H1 (cell line): ENCODE measurements around the gene SESN2. TPM values are rescaled to one million over a fixed set of nuclear protein-coding genes. Genes with fewer than 3 reads are reported as not detected.

ENCODE experiments used
- PHF8 ChIP-seq: fragments of 200-600 bp; sonication (generic); conservative IDR thresholded peaks from 2 replicates; pipeline ENCODE4 v1.7.1; 2012; ENCODE audit warnings: low read depth, mild to moderate bottlenecking, inconsistent platforms, low read length, moderate library complexity
- polyA plus RNA-seq, 7 experiments: library from polyadenylated mRNA; depleted of rRNA in 3 of 7; stranded (reverse) in 5 of 7; unstranded in 2 of 7; fragments of >200 nt in 5 of 7; fragments of 200-250 nt in 2 of 7; gene quantifications; 1 replicate in 5 of 7; 2 replicates in 1 of 7; 4 replicates in 1 of 7; pipeline versions ENCODE4 v1.2.1 to v1.2.3, GENCODE V29; 2011 to 2013; ENCODE audit warnings: missing spikeins in 2 of 7, mixed read lengths in 2 of 7
- total RNA-seq: library from RNA; stranded (reverse); fragmentation: NEBNext Ultra II Directional; extraction: Animal tissue kit (Norgen Biotek cat#: 25700); gene quantifications from 2 replicates; pipeline ENCODE4 v1.2.1, GENCODE V29; 2021
- TF ChIP-seq, protein P1 (sequence below): IDR thresholded peaks from 2 replicates; pipeline ENCODE4 v1.6.1; 2012; ENCODE audit warnings: inconsistent platforms

SESN2 gene
- total and polyA plus RNA-seq, 2 of the 8 experiments (the other 6 are each of a cell fraction or from before 2014, with no cell fraction given): 25.1 to 33.0 TPM

DNA sequence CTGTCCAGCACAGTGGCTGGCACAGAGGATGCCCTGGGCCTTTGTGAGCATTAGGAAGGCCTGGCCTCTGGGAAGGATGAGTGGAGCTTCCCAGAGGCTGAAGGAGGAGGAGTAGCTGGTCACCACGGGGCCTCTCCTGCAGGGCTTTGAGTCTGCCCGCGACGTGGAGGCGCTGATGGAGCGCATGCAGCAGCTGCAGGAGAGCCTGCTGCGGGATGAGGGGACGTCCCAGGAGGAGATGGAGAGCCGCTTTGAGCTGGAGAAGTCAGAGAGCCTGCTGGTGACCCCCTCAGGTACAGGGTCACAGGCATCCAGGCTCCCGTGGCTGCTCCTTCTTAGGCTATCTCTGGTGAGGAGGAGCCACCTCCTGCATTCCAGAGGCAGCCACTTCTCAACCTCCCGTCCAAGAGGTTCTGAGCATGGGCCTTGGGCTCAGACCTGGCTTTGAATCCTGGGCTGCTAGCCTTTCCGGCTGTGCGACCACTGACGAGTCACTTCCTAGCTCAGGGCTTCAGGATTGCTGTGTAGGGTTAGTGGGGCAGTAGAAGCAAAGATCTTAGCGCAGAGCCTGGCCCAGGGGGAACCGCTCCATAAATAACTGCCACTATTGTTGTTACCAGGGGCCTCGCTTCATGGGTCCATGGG lies 14.0 kb downstream of the SESN2 start (continued):
- TF ChIP-seq, protein P1, sequence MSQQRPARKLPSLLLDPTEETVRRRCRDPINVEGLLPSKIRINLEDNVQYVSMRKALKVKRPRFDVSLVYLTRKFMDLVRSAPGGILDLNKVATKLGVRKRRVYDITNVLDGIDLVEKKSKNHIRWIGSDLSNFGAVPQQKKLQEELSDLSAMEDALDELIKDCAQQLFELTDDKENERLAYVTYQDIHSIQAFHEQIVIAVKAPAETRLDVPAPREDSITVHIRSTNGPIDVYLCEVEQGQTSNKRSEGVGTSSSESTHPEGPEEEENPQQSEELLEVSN: no peak
- no peak for TF ChIP-seq PHF8
